Lung (tissue), 12 donors: ENCODE measurements around the gene DLG2. TPM values are rescaled to one million over a fixed set of nuclear protein-coding genes. Genes with fewer than 3 reads are reported as not detected.

ENCODE experiments used
- ATAC-seq: fragments of 200-7000 bp; cut with Tn5 transposase; one replicate; pipeline ENCODE4 v1.9.1; 2020; ENCODE audit warnings: moderate number of reproducible peaks; ENCODE audit not compliant: insufficient read depth, low FRiP score
- DNase-seq, 3 donors: peaks; one replicate each; pipeline ENCODE4 v3.0.0-alpha.2; 2013 to 2017
- H3K27ac ChIP-seq, 2 donors: one replicate each; pipeline ENCODE4 v1.5.1; 2013; ENCODE audit warnings: mild to moderate bottlenecking in 2 of 2, moderate library complexity in 2 of 2, control low read depth in 1 of 2, inconsistent platforms in 1 of 2, low read depth in 1 of 2, low read length in 1 of 2
- H3K27me3 ChIP-seq, 3 donors: one replicate each; pipeline ENCODE4 v1.5.1; 2013; ENCODE audit warnings: low read length in 2 of 3; ENCODE audit not compliant: control insufficient read depth in 3 of 3, insufficient read depth in 3 of 3
- H3K36me3 ChIP-seq, 4 donors: one replicate each; pipeline ENCODE4 v1.5.1; 2013; ENCODE audit warnings: low read length in 4 of 4, mild to moderate bottlenecking in 1 of 4, moderate library complexity in 1 of 4; ENCODE audit not compliant: control insufficient read depth in 4 of 4, insufficient read depth in 4 of 4
- H3K4me1 ChIP-seq, 5 donors: one replicate each; pipeline ENCODE4 v1.5.1; 2013; ENCODE audit warnings: low read length in 5 of 5, mild to moderate bottlenecking in 2 of 5, moderate library complexity in 1 of 5; ENCODE audit not compliant: control insufficient read depth in 5 of 5, insufficient read depth in 5 of 5
- H3K4me3 ChIP-seq: one replicate; pipeline ENCODE4 v1.5.1; 2013; ENCODE audit warnings: mild to moderate bottlenecking, control low read depth, moderate library complexity
- H3K9ac ChIP-seq, 2 donors: one replicate each; pipeline ENCODE4 v1.5.1; 2013; ENCODE audit warnings: low read length in 2 of 2, control low read depth in 1 of 2; ENCODE audit not compliant: insufficient read depth in 1 of 2
- H3K9me3 ChIP-seq, 4 donors: one replicate each; pipeline ENCODE4 v1.5.1; 2013; ENCODE audit warnings: low read length in 3 of 4, mild to moderate bottlenecking in 1 of 4, moderate library complexity in 1 of 4; ENCODE audit not compliant: control insufficient read depth in 4 of 4, insufficient read depth in 3 of 4
- WGBS, 2 donors: extraction: QIAGEN DNeasy Blood & Tissue Kit; methylation state at CpG; one replicate each; pipeline ENCODE4 v1.1.7; 2013; 5-methylcytosine and 5-hydroxymethylcytosine counted together
- polyA plus RNA-seq, 2 donors: library from polyadenylated mRNA; stranded (reverse); fragments of 200-250 nt; gene quantifications; one replicate each; pipeline ENCODE4 v1.2.1, GENCODE V29; 2013
- total RNA-seq, 2 donors: library from RNA; depleted of rRNA in 1 of 2; stranded (reverse); fragments of >200 nt in 1 of 2; gene quantifications; one replicate each; pipeline ENCODE4 v1.2.1, GENCODE V29; 2014 to 2021
- TF ChIP-seq, protein P1 (sequence below): IDR thresholded peaks from 2 replicates; pipeline ENCODE4 v1.5.1; 2012; ENCODE audit warnings: mild to moderate bottlenecking; ENCODE audit errors: control extremely low read depth, extremely low read depth
- donor health status: control.
- donor health status: control.
- donor health status: Bipolar disorder and iron deficiency.
- donor health status: healthy.
- donor health status: DM: yes; HTN: yes; CAD: no.

Gene DLG2
- total and polyA plus RNA-seq, 4 donors: 0.32 to 24.1 (median 5.4) TPM

- TF ChIP-seq, protein P1, sequence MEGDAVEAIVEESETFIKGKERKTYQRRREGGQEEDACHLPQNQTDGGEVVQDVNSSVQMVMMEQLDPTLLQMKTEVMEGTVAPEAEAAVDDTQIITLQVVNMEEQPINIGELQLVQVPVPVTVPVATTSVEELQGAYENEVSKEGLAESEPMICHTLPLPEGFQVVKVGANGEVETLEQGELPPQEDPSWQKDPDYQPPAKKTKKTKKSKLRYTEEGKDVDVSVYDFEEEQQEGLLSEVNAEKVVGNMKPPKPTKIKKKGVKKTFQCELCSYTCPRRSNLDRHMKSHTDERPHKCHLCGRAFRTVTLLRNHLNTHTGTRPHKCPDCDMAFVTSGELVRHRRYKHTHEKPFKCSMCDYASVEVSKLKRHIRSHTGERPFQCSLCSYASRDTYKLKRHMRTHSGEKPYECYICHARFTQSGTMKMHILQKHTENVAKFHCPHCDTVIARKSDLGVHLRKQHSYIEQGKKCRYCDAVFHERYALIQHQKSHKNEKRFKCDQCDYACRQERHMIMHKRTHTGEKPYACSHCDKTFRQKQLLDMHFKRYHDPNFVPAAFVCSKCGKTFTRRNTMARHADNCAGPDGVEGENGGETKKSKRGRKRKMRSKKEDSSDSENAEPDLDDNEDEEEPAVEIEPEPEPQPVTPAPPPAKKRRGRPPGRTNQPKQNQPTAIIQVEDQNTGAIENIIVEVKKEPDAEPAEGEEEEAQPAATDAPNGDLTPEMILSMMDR: no peak
- H3K4me1 ChIP-seq: peaks cover 0 to 3% (median 0%) of the 10 kb centered on the region in 5 donors
- WGBS, 2 donors: 79 to 85% methylated on average over 3 of the region's 3 CpGs
- H3K4me3 ChIP-seq: no peak overlapping the region
- no peak for DNase-seq
- no peaks in the 10 kb centered on the region for H3K36me3 ChIP-seq
- no peak overlapping the region for H3K9ac ChIP-seq
- no peaks in the 10 kb centered on the region for H3K27me3 ChIP-seq
- H3K9me3 ChIP-seq: no peaks in the 10 kb centered on the region
- no peak for ATAC-seq
- H3K27ac ChIP-seq: no peak overlapping the region
These were observed 2015.5 kb downstream of the DLG2 start for GRCh38 chr11:83611600-83611999.

- Histone ChIP-seq H3K9ac (no peak overlapping the region), H3K36me3 (no peaks in the 10 kb centered on the region), H3K27me3 (no peaks in the 10 kb centered on the region), H3K27ac (no peak overlapping the region), H3K4me1 (peaks cover 0 to 3% (median 0%) of the 10 kb centered on the region in 5 donors), H3K4me3 (no peak overlapping the region), H3K9me3 (no peaks in the 10 kb centered on the region)
- DNase-seq (peak in 1 of 3 donors; percentile 45), ATAC-seq (no peak)
- TF ChIP-seq, protein P1: no peak
- 66 to 70% methylated on average over 2 of the region's 2 CpGs for WGBS, 2 donors
These were observed 2016.1 kb downstream of the DLG2 start for GRCh38 chr11:83611031-83611430.

DNA sequence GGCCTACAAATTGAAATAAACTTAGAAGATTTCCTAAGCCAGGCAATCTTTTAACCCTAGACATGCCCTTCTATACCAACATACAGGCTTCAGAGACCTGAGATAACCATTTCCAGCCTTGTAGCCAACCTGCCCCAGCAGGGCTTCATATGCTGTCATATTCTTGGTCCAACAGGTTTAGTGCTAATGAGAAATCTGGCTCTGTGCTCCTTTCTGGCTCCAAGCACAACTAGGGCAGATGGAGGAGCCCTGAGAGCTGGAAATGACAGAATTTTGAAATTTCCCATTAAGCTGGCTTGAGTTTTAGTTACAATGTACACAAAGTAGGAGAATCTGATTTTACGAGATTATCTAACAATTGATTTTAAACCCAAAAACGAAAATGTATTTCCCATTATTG lies 2018.0 kb downstream of the DLG2 start:
- no peaks in the 10 kb centered on the region for H3K27me3 ChIP-seq
- no peaks in the 10 kb centered on the region for H3K36me3 ChIP-seq
- WGBS, 2 donors: 83 to 86% methylated on average over 2 of the region's 2 CpGs
- TF ChIP-seq, protein P1: no peak
- H3K9ac ChIP-seq: no peak overlapping the region
- H3K4me1 ChIP-seq: peaks cover 0 to 3% (median 0%) of the 10 kb centered on the region in 5 donors
- no peaks in the 10 kb centered on the region for H3K9me3 ChIP-seq
- DNase-seq (no peak), ATAC-seq (no peak)
- no peak overlapping the region for H3K27ac ChIP-seq
- no peak overlapping the region for H3K4me3 ChIP-seq

DNA sequence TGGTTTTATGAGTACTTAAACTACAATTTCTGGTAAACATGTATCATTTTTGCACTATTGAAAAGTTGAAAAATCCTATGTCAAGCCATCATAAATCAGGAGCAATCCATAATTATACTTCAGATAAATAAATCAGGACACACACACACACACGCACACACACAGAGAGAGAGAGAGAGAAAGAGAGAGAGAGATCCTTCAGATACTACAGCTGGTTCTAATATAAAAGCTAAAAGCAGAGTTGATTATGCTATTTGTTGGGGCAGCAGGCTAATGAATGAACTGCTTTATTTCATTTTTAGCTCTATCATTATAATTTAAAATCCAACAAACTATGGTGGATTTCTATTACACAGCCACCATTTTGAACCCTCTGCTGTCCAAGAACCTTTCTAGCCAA lies 2018.6 kb downstream of the DLG2 start:
- Histone ChIP-seq H3K9me3 (no peaks in the 10 kb centered on the region), H3K36me3 (no peaks in the 10 kb centered on the region), H3K27ac (no peak overlapping the region), H3K9ac (no peak overlapping the region), H3K27me3 (no peaks in the 10 kb centered on the region), H3K4me3 (no peak overlapping the region), H3K4me1 (peaks cover 0 to 3% (median 0%) of the 10 kb centered on the region in 5 donors)
- TF ChIP-seq, protein P1: no peak
- 83 to 91% methylated on average over 1 of the region's 1 CpG for WGBS, 2 donors
- no peak for ATAC-seq
- DNase-seq: no peak
